Astrocyte (in vitro differentiated cells and primary cell): ENCODE data around the gene CDYL.

Experiments used
- EZH2 ChIP-seq: IDR thresholded peaks from 2 replicates; pipeline ENCODE4 v1.6.1; 2012; ENCODE audit warnings: mild to moderate bottlenecking, low read length, inconsistent platforms; ENCODE audit not compliant: insufficient read depth
- TF ChIP-seq, protein P1 (sequence below): IDR thresholded peaks from 2 replicates; pipeline ENCODE4 v1.5.1; 2011; ENCODE audit warnings: low read depth, mild to moderate bottlenecking, inconsistent platforms, low read length, moderate library complexity; ENCODE audit not compliant: insufficient read depth

DNA sequence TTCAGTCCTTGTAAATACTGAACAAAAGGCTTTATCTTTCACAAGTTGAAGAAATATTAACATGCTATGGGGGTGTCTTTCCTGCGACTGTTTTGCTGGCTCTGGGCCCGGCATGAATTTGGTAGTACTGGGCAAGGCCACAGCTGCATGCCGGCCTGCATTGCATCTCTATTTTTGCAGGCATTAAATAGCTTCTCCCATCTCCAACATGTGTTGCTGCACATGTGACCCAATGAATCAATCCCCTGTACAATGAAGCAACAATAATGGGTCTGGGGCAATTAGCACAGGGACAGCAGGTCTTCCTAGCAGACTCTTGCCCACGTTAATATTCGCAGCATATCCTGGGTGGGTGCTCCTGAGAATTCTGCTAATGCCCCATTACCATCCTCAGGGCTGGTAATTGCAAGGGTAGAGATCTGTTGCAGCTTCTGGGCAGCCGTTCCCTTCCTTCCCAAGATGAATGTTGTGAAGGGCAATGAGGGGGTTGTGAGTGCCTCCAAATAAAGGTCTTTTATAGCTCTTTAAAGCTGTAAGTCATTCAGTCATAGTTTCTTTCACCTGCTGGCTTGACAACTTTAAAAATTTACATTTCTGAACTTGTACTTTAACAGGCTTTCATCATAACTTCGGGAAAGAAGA, 24.3 kb upstream of the CDYL start:
- TF ChIP-seq, protein P1, sequence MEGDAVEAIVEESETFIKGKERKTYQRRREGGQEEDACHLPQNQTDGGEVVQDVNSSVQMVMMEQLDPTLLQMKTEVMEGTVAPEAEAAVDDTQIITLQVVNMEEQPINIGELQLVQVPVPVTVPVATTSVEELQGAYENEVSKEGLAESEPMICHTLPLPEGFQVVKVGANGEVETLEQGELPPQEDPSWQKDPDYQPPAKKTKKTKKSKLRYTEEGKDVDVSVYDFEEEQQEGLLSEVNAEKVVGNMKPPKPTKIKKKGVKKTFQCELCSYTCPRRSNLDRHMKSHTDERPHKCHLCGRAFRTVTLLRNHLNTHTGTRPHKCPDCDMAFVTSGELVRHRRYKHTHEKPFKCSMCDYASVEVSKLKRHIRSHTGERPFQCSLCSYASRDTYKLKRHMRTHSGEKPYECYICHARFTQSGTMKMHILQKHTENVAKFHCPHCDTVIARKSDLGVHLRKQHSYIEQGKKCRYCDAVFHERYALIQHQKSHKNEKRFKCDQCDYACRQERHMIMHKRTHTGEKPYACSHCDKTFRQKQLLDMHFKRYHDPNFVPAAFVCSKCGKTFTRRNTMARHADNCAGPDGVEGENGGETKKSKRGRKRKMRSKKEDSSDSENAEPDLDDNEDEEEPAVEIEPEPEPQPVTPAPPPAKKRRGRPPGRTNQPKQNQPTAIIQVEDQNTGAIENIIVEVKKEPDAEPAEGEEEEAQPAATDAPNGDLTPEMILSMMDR = no peak
- TF ChIP-seq EZH2 = no peak
